Activated CD8-positive, alpha-beta memory T cell treated with anti-CD3 and anti-CD28 coated beads, Interleukin-2, amount 50 U/mL, for 1 hour (primary cell): Measurements from ENCODE around the gene SIK3.
"Not testable (repeated sequence)": the region's sequence is repeated elsewhere in the genome, so short reads cannot be mapped to it uniquely, and the experiment has no call there.

Experiments
- DNase-seq: peaks from one replicate; pipeline ENCODE4 v3.0.0-alpha.2; 2020; ENCODE audit errors: extremely low read depth

SIK3 gene

DNA sequence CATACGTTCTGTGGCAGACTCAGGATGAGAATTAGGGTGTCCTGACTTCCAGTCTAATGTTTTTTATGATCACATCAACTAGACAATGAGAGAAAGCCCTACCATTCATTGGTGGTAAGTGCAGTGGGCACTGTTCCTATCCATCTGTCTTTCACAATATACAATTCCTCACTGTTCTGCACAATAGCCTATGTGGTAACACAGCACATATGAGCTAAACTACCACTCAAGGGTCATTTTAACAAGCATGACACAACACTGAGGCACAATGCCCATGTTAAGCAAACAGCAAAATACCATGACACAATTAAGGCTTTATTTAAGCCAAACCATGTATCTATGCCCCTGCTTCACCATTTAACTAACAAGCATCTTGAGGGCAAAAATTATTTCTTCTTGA, 52.3 kb downstream of the SIK3 start:
- no peak for DNase-seq

- no peak for DNase-seq
These were observed 53.0 kb downstream of the SIK3 start for GRCh38 chr11:117045196-117045595.

DNA sequence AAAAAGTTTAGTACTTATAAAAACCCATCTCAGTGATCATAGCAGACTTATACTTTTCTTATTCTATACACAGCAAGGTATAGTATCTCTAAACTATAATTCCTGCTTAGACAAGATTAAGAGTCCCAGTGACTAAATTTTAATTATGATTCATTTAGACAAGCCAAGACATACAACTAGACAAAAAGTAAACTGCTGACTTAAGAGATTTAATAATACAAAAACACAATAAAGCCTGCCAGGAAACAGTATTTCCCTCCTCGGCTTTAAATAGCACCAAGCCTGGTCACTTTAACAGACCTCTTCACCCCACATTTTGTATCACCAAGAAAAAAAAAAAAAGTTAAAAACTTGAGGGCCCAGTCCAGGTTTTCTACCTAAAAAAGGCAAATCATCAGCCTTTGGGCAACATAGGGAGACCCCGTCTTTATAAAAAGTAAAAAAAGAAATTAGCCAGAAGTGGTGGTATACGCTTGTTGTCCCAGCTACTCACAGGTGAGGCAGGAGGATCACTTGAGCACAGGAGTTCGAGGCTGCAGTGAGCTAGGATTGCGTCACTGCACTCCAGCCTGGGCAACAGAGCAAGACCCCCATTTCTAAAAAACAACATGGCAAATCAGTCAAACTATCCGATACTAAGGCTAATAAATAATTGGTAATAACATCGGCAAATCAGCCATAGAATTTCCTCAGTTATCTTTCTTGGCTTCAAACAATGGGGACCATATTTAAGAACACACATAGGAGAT, 53.8 kb downstream of the SIK3 start:
- DNase-seq = no peak

GRCh38 chr11:117042689-117043088, 55.5 kb downstream of the SIK3 start:
- DNase-seq = no peak

DNA sequence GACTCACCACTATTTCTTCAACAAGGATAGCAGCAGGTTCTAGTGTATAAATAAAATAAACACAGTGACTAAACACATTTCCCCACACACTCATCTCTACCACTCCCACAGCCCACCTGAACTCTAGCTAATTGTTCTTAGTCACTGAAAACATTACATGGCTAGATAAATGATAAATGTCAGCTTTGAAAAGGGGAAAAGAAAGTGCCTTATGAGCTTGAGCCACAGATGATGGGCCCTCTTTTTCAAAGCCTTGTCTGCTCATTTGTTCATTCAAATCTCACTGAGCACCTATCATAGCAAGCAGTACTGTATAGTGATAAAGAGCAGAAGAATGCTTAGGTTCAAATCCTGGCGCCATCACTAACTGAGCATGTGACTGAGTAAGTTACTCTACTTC, 58.3 kb downstream of the SIK3 start:
- DNase-seq = no peak

DNA sequence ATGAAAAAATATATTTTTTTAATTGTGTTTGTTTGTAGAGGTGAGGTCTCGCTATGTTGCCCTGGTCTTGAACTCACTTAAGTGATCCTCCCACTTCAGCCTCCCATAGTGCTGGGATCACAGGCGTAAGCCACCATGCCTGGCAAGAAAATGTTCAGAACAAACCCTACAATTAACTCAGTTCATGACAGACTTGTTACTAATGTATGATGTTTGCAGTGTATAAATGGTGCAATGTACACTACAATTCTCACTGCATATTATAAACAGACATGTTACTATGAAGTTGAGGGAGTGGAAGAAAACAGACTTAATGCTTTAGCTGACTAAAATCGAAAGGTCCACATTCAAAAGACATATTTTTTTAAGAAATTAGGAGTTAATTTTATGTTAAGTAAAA, 59.0 kb downstream of the SIK3 start:
- DNase-seq = no peak

DNA sequence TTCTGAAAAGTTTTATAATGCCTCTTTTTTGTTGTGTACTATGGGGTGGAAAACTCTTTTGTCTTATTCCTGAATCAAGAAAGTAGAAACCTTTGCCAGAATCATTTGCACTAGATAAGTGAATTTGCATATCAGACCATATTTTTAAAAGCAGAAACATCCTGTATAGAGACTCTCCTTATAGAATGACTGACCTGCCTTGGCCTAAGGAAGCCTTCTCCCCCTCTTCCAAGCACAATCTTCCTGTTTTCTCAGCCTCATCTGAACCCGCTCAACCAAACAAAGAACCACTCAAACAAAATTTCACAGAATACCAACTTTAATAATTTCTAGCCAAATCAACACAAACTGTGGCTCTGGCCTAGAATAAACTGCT, 60.3 kb downstream of the SIK3 start:
- no peak for DNase-seq

DNA sequence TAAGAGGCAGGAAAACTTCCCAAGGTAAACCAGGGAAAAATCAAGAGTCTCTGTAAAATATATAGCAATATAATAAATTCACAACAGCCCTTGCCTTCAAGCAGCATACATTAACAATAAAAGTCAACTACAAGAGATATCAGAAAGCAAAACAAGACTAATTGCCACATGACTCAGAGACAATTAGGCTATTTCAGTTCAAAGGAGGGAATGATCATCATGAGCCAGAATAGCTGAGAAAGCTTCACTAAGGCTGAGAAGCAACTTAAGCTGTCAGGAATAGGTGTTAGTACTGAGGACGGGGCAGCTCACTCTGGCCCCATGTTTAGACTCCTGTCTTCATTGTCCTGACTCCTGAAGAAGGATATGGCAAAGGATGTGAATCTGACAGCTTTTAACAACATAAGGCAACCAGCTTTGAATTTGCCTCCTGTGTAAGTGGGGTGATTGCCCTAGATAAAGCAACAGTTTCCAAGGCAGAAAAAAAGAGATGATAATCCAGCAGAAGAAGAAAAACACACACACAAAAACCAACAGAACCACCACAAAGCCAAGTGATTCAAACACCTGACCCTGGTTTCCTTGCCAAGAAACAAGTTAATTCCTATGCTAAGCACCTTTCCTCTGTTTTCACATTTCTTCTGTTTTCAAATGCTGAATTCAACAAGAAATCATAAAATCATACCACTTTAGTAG, 60.8 kb downstream of the SIK3 start:
- no peak for DNase-seq

DNA sequence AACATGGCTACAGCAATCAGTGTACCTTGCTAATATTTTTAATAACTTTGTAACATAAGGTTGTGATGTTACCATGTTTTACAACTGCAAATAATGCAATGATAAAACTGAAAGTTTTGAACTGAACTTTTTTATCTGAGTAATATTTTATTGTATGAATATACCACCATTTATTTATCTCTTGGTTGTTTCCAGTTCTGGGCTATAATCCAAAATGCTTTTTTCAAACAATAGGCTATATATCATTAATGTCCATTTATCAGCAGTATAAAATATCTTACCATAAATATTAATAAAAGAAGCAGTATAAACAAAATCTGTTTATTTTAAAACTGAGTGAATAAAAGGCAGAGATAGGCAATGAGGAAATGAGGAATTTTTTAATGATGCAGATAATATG, 63.3 kb downstream of the SIK3 start:
- DNase-seq = no peak

- DNase-seq = no peak
These were observed 71.5 kb downstream of the SIK3 start for GRCh38 chr11:117026593-117027330.

GRCh38 chr11:117023707-117024106, 74.5 kb downstream of the SIK3 start:
- DNase-seq = not testable (repeated sequence)

DNA sequence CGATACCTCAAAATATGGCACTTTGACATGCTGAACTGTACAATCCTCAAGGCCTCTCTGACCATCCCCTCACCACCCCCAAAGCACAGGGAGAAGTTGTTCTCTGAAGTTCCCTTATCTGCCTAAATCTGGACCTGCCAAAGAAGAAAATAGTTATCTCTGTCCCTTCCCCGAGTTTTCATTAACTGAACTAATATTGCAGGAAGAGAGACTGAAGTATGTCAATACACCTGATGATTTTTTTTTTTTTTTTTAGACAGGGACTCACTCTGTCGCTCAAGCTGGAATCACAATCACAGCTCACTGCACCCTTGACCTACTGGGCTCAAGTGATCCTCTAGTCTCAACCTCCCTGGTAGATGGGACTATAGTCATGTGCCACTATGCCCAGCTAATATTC, 75.0 kb downstream of the SIK3 start:
- no peak for DNase-seq

- DNase-seq = no peak
These were observed 75.7 kb downstream of the SIK3 start for GRCh38 chr11:117022526-117022925.

- DNase-seq = no peak
These were observed 77.2 kb downstream of the SIK3 start for GRCh38 chr11:117020869-117021564.

GRCh38 chr11:117020287-117020686, 77.9 kb downstream of the SIK3 start:
- DNase-seq = no peak

GRCh38 chr11:117019871-117020270, 78.4 kb downstream of the SIK3 start:
- DNase-seq = no peak

- no peak for DNase-seq
These were observed 80.8 kb downstream of the SIK3 start for GRCh38 chr11:117017456-117017855.

- DNase-seq = no peak
These were observed 81.5 kb downstream of the SIK3 start for GRCh38 chr11:117016747-117017146.

DNA sequence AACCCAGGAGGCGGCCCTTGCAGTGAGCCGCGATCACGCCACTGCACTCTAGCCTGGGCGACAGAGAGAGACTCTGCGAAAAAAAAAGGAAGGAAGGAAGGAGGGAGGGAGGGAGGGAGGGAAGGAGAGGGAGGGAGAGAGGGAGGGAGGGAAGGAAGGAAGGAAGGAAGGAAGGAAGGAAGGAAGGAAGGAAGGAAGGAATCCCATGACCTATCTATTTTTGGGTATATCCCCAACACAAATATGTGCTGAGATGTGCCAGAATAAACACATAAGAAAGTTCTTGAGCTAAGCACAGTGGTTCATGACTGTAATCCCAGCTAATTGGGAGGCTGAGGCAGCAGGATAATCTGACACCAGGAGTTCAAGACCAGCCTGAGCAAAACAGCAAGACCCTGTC, 82.0 kb downstream of the SIK3 start:
- no peak for DNase-seq

- DNase-seq = no peak
These were observed 86.7 kb downstream of the SIK3 start for GRCh38 chr11:117011541-117011898.

- DNase-seq = no peak
These were observed 87.3 kb downstream of the SIK3 start for GRCh38 chr11:117010808-117011540.
